IMR-90 (cell line): ENCODE results near the gene ROBO1. TPM values are rescaled to one million over a fixed set of nuclear protein-coding genes. Genes with fewer than 3 reads are reported as not detected.

Experiments used
- ATAC-seq: fragments of 200-7000 bp; cut with Tn5 transposase; 2 replicates; pipeline ENCODE4 v1.9.1; 2020; ENCODE audit warnings: low read depth, mild to moderate bottlenecking, moderate library complexity
- BruUV-seq: library from RNA; stranded (reverse); fragments of 400-500 nt; replicated peaks from 2 replicates; lab custom pipeline; 2021; lab: Mats Ljungman, UMichigan
- CTCF ChIA-PET: fragments of 300-600 bp; formaldehyde crosslinking; extraction: SDS; loops from one replicate; lab custom pipeline; 2021; ENCODE audit warnings: antibody characterized with exemption; lab: Yijun Ruan, JAX
- POLR2A ChIA-PET: fragments of 300-600 bp; sonication (Branson Sonifier 250); formaldehyde crosslinking; loops from one replicate; lab custom pipeline; 2022; ENCODE audit warnings: antibody characterized with exemption; ENCODE audit not compliant: unreplicated experiment; lab: Charles Lee
- DNase-seq: peaks from one replicate; pipeline ENCODE4 v3.0.0; 2013
- H2AFZ ChIP-seq: replicated peaks from 2 replicates; pipeline ENCODE3; 2013; ENCODE audit warnings: low read length, mild to moderate bottlenecking; ENCODE audit not compliant: poor library complexity
- H2AK5ac ChIP-seq: 2 replicates; pipeline ENCODE4 v1.6.1; 2013; ENCODE audit warnings: low read depth, low read length, inconsistent platforms
- H2AK9ac ChIP-seq: replicated peaks from 2 replicates; pipeline ENCODE3; 2013; ENCODE audit warnings: mild to moderate bottlenecking, low read depth, low read length, moderate library complexity; ENCODE audit not compliant: poor library complexity
- H2BK120ac ChIP-seq: 2 replicates; pipeline ENCODE4 v1.6.1; 2013; ENCODE audit warnings: low read depth, low read length, inconsistent platforms
- H2BK15ac ChIP-seq: 3 replicates; pipeline ENCODE4 v1.6.1; 2013; ENCODE audit warnings: low read depth, low read length, inconsistent platforms
- H2BK20ac ChIP-seq: 2 replicates; pipeline ENCODE4 v1.6.1; 2013; ENCODE audit warnings: low read depth, mild to moderate bottlenecking, inconsistent platforms, low read length, moderate library complexity
- H2BK5ac ChIP-seq: 2 replicates; pipeline ENCODE4 v1.6.1; 2013; ENCODE audit warnings: mild to moderate bottlenecking, low read depth, low read length, inconsistent platforms; ENCODE audit not compliant: poor library complexity, severe bottlenecking
- H3K14ac ChIP-seq: replicated peaks from 2 replicates; pipeline ENCODE4 v1.6.1; 2013; ENCODE audit warnings: low read depth, low read length, inconsistent platforms
- H3K18ac ChIP-seq: 2 replicates; pipeline ENCODE4 v1.6.1; 2013; ENCODE audit warnings: low read depth, low read length, control low read depth
- H3K23ac ChIP-seq: 2 replicates; pipeline ENCODE4 v1.6.1; 2013; ENCODE audit warnings: low read depth, low read length, inconsistent platforms
- H3K27ac ChIP-seq: 2 replicates; pipeline ENCODE4 v1.5.1; 2013; ENCODE audit warnings: mild to moderate bottlenecking, control low read depth, low read length; ENCODE audit not compliant: insufficient read depth
- H3K27me3 ChIP-seq: 2 replicates; pipeline ENCODE4 v1.6.1; 2013; ENCODE audit warnings: low read length; ENCODE audit not compliant: control insufficient read depth, insufficient read depth
- H3K36me3 ChIP-seq: 2 replicates; pipeline ENCODE4 v1.6.1; 2013; ENCODE audit warnings: low read length, mixed read lengths; ENCODE audit not compliant: control insufficient read depth, insufficient read depth
- H3K4ac ChIP-seq: 2 replicates; pipeline ENCODE4 v1.6.1; 2013; ENCODE audit warnings: low read depth, low read length, inconsistent platforms
- H3K4me1 ChIP-seq: 2 replicates; pipeline ENCODE4 v1.6.1; 2013; ENCODE audit warnings: low read length, mixed read lengths; ENCODE audit not compliant: control insufficient read depth, insufficient read depth
- H3K4me2 ChIP-seq: 2 replicates; pipeline ENCODE4 v1.6.1; 2013; ENCODE audit warnings: low read depth, mild to moderate bottlenecking, control low read depth, low read length, moderate library complexity
- H3K4me3 ChIP-seq: 2 replicates; pipeline ENCODE4 v1.5.1; 2013; ENCODE audit warnings: low read depth, mild to moderate bottlenecking, control low read depth, low read length, moderate library complexity; ENCODE audit not compliant: insufficient read depth
- H3K56ac ChIP-seq: 2 replicates; pipeline ENCODE4 v1.6.1; 2013; ENCODE audit warnings: low read length, inconsistent platforms; ENCODE audit not compliant: insufficient read depth; ENCODE audit errors: extremely low read depth
- H3K79me1 ChIP-seq, 2 experiments: 2 replicates each; pipeline ENCODE4 v1.6.1; 2013; ENCODE audit warnings: low read length in 2 of 2, inconsistent platforms in 1 of 2, low read depth in 1 of 2
- H3K9ac ChIP-seq: 2 replicates; pipeline ENCODE4 v1.6.1; 2013; ENCODE audit warnings: low read depth, low read length, control low read depth
- H3K9me1 ChIP-seq: 2 replicates; pipeline ENCODE4 v1.6.1; 2013; ENCODE audit warnings: low read length, inconsistent platforms; ENCODE audit not compliant: insufficient read depth
- H3K9me3 ChIP-seq: 2 replicates; pipeline ENCODE4 v1.6.1; 2013; ENCODE audit warnings: low read length; ENCODE audit not compliant: control insufficient read depth, insufficient read depth
- H4K20me1 ChIP-seq: 2 replicates; pipeline ENCODE4 v1.6.1; 2013; ENCODE audit warnings: low read length, inconsistent platforms; ENCODE audit not compliant: insufficient read depth
- H4K5ac ChIP-seq: 2 replicates; pipeline ENCODE4 v1.6.1; 2013; ENCODE audit warnings: mild to moderate bottlenecking, low read depth, low read length, control low read depth
- H4K8ac ChIP-seq, 2 experiments: 2 replicates each; pipeline ENCODE4 v1.6.1; 2013; ENCODE audit warnings: low read depth in 2 of 2, low read length in 2 of 2, control low read depth in 1 of 2, inconsistent platforms in 1 of 2
- H4K91ac ChIP-seq: 2 replicates; pipeline ENCODE4 v1.6.1; 2013; ENCODE audit warnings: low read depth, low read length, inconsistent platforms; ENCODE audit not compliant: insufficient read depth
- FOS ChIP-seq: fragments of 150-350 bp; IDR thresholded peaks from 2 replicates; pipeline ENCODE4 v1.6.1; 2016; ENCODE audit warnings: low read depth, low read length
- MAFK ChIP-seq: IDR thresholded peaks from 2 replicates; pipeline ENCODE4 v1.6.1; 2012; ENCODE audit warnings: low read depth, low read length, improper control_type of control experiment
- WGBS, 2 experiments: methylation state at CpG; one replicate each; pipeline versions ENCODE4 v1.1.5 to v1.1.7; 2013; ENCODE audit warnings: missing lambda C conversion rate in 2 of 2; ENCODE audit not compliant: insufficient read length in 1 of 2; ENCODE audit errors: extremely low coverage in 2 of 2; 5-methylcytosine and 5-hydroxymethylcytosine counted together
- dilution Hi-C: fragments of 300-500 bp; cut with HindIII; formaldehyde crosslinking; loops from one replicate; pipeline ENCODE4 v1.14.3; 2018; ENCODE audit warnings: low sequenced_read_pairs; ENCODE audit not compliant: unreplicated experiment
- in situ Hi-C: fragments of 300-500 bp; cut with MboI; formaldehyde crosslinking; loops from 3 replicates; pipeline ENCODE4 v1.14.3; 2019; ENCODE audit warnings: low sequenced_read_pairs, inconsistent platforms, mixed read lengths
- intact Hi-C: fragments of 100-400 bp; cut with micrococcal nuclease; formaldehyde crosslinking; loops from 2 replicates; pipeline ENCODE4 v1.10.0; 2022
- polyA plus RNA-seq, 3 experiments: library from polyadenylated mRNA; depleted of rRNA; stranded (reverse); fragments of >200 nt; gene quantifications; 2 replicates each; pipeline ENCODE4 v1.2.3, GENCODE V29; 2012; ENCODE audit warnings: low replicate concordance in 1 of 3
- total RNA-seq: library from RNA; depleted of rRNA; stranded (reverse); fragments of >200 nt; gene quantifications from 2 replicates; pipeline ENCODE4 v1.2.3, GENCODE V29; 2012

ROBO1 gene
- total and polyA plus RNA-seq, 2 of the 4 experiments (the other 2 are of a cell fraction) = 24.1 to 53.9 TPM

- dilution Hi-C loops = no loop called here
- H3K27ac ChIP-seq = no peak overlapping the region
- H4K91ac ChIP-seq = no peak overlapping the region
- no peak overlapping the region for H2AK5ac ChIP-seq
- DNase-seq (peak; percentile 84), ATAC-seq (peak; percentile 99)
- peaks cover 2% of the 10 kb centered on the region; the same call in 1 of the 2 replicates for H3K4me1 ChIP-seq
- POLR2A ChIA-PET = no interaction called here
- no peak overlapping the region for H3K56ac ChIP-seq
- H3K9me1 ChIP-seq = no peaks in the 10 kb centered on the region
- no peak overlapping the region for H2BK5ac ChIP-seq
- no peak overlapping the region for H4K5ac ChIP-seq
- H3K9me3 ChIP-seq = no peaks in the 10 kb centered on the region
- H3K79me1 ChIP-seq = peaks cover 0 to 7% of the 10 kb centered on the region in 2 experiments; a peak in 2 of 4 replicates
- H2BK120ac ChIP-seq = no peak overlapping the region
- no CpG with 5 or more reads among the region's 4 CpGs for WGBS, 2 experiments
- H3K4ac ChIP-seq = no peak overlapping the region
- no peak overlapping the region for H2AFZ ChIP-seq
- H2BK15ac ChIP-seq = no peak overlapping the region
- in situ Hi-C loops = no loop called here
- no peak overlapping the region for H2AK9ac ChIP-seq
- H3K4me2 ChIP-seq = peak overlapping the region; percentile 47; the same call in 1 of the 2 replicates
- 0 out of 2 replicates have a peak overlapping the region, but pooled peaks have one; percentile 53 for H3K18ac ChIP-seq
- CTCF ChIA-PET = interaction anchor here (0.6 kb wide), 1 partner anchor 69 kb away, joined by 3 read pairs; no protein-coding TSS in a partner anchor
- H3K36me3 ChIP-seq = no peaks in the 10 kb centered on the region
- H4K20me1 ChIP-seq = peaks cover 4% of the 10 kb centered on the region; the same call in 1 of the 2 replicates
- no peak overlapping the region for H3K9ac ChIP-seq
- no peak overlapping the region for H3K4me3 ChIP-seq
- no peak overlapping the region for H2BK20ac ChIP-seq
- no TSS peak for BruUV-seq
- H3K23ac ChIP-seq = no peak overlapping the region
- intact Hi-C loops = loop anchor here (5.0 kb wide), 1 partner anchor 66 kb away; no protein-coding TSS in a partner anchor
- no peak overlapping the region for H4K8ac ChIP-seq
- no peak overlapping the region for H3K14ac ChIP-seq
- TF ChIP-seq MAFK (peak; percentile 24; the same call in 1 of the 2 replicates), FOS (no peak)
- H3K27me3 ChIP-seq = no peaks in the 10 kb centered on the region
Measured at GRCh38 chr3:78951342-78951945, 816.4 kb downstream of the ROBO1 start.
